Osteoblast (primary cell): ENCODE measurements around the gene CCDC190. TPM values are rescaled to one million over a fixed set of nuclear protein-coding genes. Genes with fewer than 3 reads are reported as not detected.

Source experiments
- DNase-seq: peaks from one replicate; pipeline ENCODE4 v3.0.0; 2011; ENCODE audit warnings: low spot score, mixed read lengths; ENCODE audit not compliant: insufficient read length; ENCODE audit errors: missing footprints
- H2AFZ ChIP-seq: 2 replicates; pipeline ENCODE4 v1.6.0; 2011; ENCODE audit warnings: mild to moderate bottlenecking, low read length
- H3K27ac ChIP-seq: 2 replicates; pipeline ENCODE4 v1.5.1; 2011; ENCODE audit warnings: mild to moderate bottlenecking, low read depth, low read length, moderate library complexity
- H3K27me3 ChIP-seq: 2 replicates; pipeline ENCODE4 v1.6.0; 2012; ENCODE audit warnings: mild to moderate bottlenecking, control low read depth, inconsistent platforms, low read length, moderate library complexity; ENCODE audit not compliant: insufficient read depth
- H3K36me3 ChIP-seq: 2 replicates; pipeline ENCODE4 v1.5.1; 2011; ENCODE audit warnings: mild to moderate bottlenecking, low read length, control low read depth, moderate library complexity; ENCODE audit not compliant: insufficient read depth
- H3K4me1 ChIP-seq: 2 replicates; pipeline ENCODE4 v1.5.1; 2011; ENCODE audit warnings: mild to moderate bottlenecking, low read length, control low read depth, moderate library complexity; ENCODE audit not compliant: insufficient read depth
- H3K4me2 ChIP-seq: 2 replicates; pipeline ENCODE4 v1.6.0; 2011; ENCODE audit warnings: mild to moderate bottlenecking, low read length; ENCODE audit not compliant: insufficient read depth
- H3K4me3 ChIP-seq: fragments of 200-600 bp; sonication (generic); 3 replicates; pipeline ENCODE4 v1.5.1; 2012; ENCODE audit warnings: mild to moderate bottlenecking, low read length, inconsistent platforms; ENCODE audit not compliant: insufficient read depth
- H3K79me2 ChIP-seq: 2 replicates; pipeline ENCODE4 v1.6.0; 2012; ENCODE audit warnings: mild to moderate bottlenecking, low read length, control low read depth, inconsistent platforms; ENCODE audit not compliant: insufficient read depth
- H3K9me3 ChIP-seq: 2 replicates; pipeline ENCODE4 v1.5.1; 2011; ENCODE audit warnings: low read depth, low read length, control low read depth
- H4K20me1 ChIP-seq: 2 replicates; pipeline ENCODE4 v1.6.0; 2012; ENCODE audit warnings: mild to moderate bottlenecking, low read length, control low read depth; ENCODE audit not compliant: insufficient read depth
- CTCF ChIP-seq: IDR thresholded peaks from 2 replicates; pipeline ENCODE4 v1.5.1; 2011; ENCODE audit warnings: mild to moderate bottlenecking, low read depth, low read length, moderate library complexity; ENCODE audit errors: extremely low read depth
- total RNA-seq: library from RNA; depleted of rRNA; stranded (reverse); fragments of >200 nt; gene quantifications from 2 replicates; pipeline ENCODE4 v1.2.3, GENCODE V29; 2012

The CCDC190 gene
- total RNA-seq: 0.88 and 1.1 TPM in 2 replicates

- peak within 1 kb of the TSS; percentile 39 for H3K4me2 ChIP-seq
- no peak for TF ChIP-seq CTCF
- H3K27me3 ChIP-seq: no peaks in the 10 kb centered on the region
- no peak within 1 kb of the TSS for H3K4me3 ChIP-seq
- no peaks in the 10 kb centered on the region for H3K36me3 ChIP-seq
- H3K9me3 ChIP-seq: no peaks in the 10 kb centered on the region
- peak within 1 kb of the TSS; percentile 68 for H3K27ac ChIP-seq
- H3K4me1 ChIP-seq: peaks cover 53% of the 10 kb centered on the region
- H4K20me1 ChIP-seq: no peaks in the 10 kb centered on the region
- H2AFZ ChIP-seq: peak within 1 kb of the TSS; percentile 33
- no peaks in the 10 kb centered on the region for H3K79me2 ChIP-seq
- no peak for DNase-seq
These were observed at the start of gene CCDC190 for GRCh38 chr1:162861101-162861500. CCDC190 (minus strand) TSS chr1:162861175; CDS start chr1:162859646, 1,529 bp downstream.

GRCh38 chr1:162910161-162910560, 49.2 kb upstream of the CCDC190 start:
- Histone ChIP-seq H3K4me1 (peaks cover 31% of the 10 kb centered on the region), H3K27me3 (no peaks in the 10 kb centered on the region), H4K20me1 (no peaks in the 10 kb centered on the region), H2AFZ (no peak overlapping the region), H3K27ac (no peak overlapping the region), H3K79me2 (no peaks in the 10 kb centered on the region), H3K4me2 (no peak overlapping the region), H3K4me3 (no peak overlapping the region), H3K36me3 (no peaks in the 10 kb centered on the region), H3K9me3 (no peaks in the 10 kb centered on the region)
- no peak for DNase-seq
- TF ChIP-seq CTCF: no peak

GRCh38 chr1:162908780-162909179, 47.8 kb upstream of the CCDC190 start:
- Histone ChIP-seq H3K79me2 (no peaks in the 10 kb centered on the region), H3K4me2 (peak overlapping the region; percentile 70), H3K9me3 (no peaks in the 10 kb centered on the region), H3K4me1 (peaks cover 40% of the 10 kb centered on the region), H3K36me3 (no peaks in the 10 kb centered on the region), H4K20me1 (no peaks in the 10 kb centered on the region), H3K27ac (peak overlapping the region; percentile 94), H3K27me3 (no peaks in the 10 kb centered on the region), H2AFZ (peak overlapping the region; percentile 6), H3K4me3 (no peak overlapping the region)
- peak; percentile 41 for DNase-seq
- TF ChIP-seq CTCF: no peak

GRCh38 chr1:162908236-162908635, 47.3 kb upstream of the CCDC190 start:
- Histone ChIP-seq H3K4me2 (peak overlapping the region; percentile 70), H3K27ac (peak overlapping the region; percentile 94), H4K20me1 (no peaks in the 10 kb centered on the region), H3K4me1 (peaks cover 40% of the 10 kb centered on the region), H3K36me3 (no peaks in the 10 kb centered on the region), H3K79me2 (no peaks in the 10 kb centered on the region), H3K27me3 (no peaks in the 10 kb centered on the region), H2AFZ (peak overlapping the region; percentile 6), H3K9me3 (no peaks in the 10 kb centered on the region), H3K4me3 (no peak overlapping the region)
- no peak for DNase-seq
- TF ChIP-seq CTCF: no peak
